K562 (cell line): ENCODE results near the gene RNF151. TPM values are rescaled to one million over a fixed set of nuclear protein-coding genes. Genes with fewer than 3 reads are reported as not detected.

Experiments used
- ATF3 ChIP-seq, 2 experiments: fragments of 450-650 bp in 1 of 2; sonication (generic) in 1 of 2; formaldehyde crosslinking in 1 of 2; IDR thresholded peaks in 1 of 2; conservative IDR thresholded peaks in 1 of 2; 2 replicates each; pipeline versions ENCODE4 v1.6.1 to v1.8.1; 2016 to 2023; ENCODE audit warnings: mild to moderate bottlenecking in 2 of 2, moderate library complexity in 2 of 2, inconsistent platforms in 1 of 2, missing genetic modification reagents in 1 of 2
- BRCA1 ChIP-seq, 2 experiments: fragments of 450-650 bp in 1 of 2; sonication (generic) in 1 of 2; formaldehyde crosslinking in 1 of 2; IDR thresholded peaks; 2 replicates each; pipeline versions ENCODE4 v1.5.0 to v1.6.1; 2017 to 2020; ENCODE audit warnings: mild to moderate bottlenecking in 1 of 2, missing genetic modification reagents in 1 of 2
- CREB1 ChIP-seq, 2 experiments: sonication (generic) in 1 of 2; formaldehyde crosslinking in 1 of 2; IDR thresholded peaks; 2 replicates each; pipeline versions ENCODE4 v1.6.1 to v1.8.0; 2012 to 2022; ENCODE audit warnings: inconsistent platforms in 1 of 2, mild to moderate bottlenecking in 1 of 2, missing genetic modification reagents in 1 of 2, moderate library complexity in 1 of 2
- CREM ChIP-seq: IDR thresholded peaks from 2 replicates; pipeline ENCODE4 v1.6.1; 2014; ENCODE audit warnings: antibody characterized with exemption, low read depth
- ESRRA ChIP-seq: fragments of 450-650 bp; IDR thresholded peaks from 2 replicates; pipeline ENCODE4 v1.6.1; 2014; ENCODE audit warnings: low read depth, mild to moderate bottlenecking, moderate library complexity, borderline replicate concordance
- FOSL1 ChIP-seq: fragments of 200-800 bp; sonication (Bioruptor generic); conservative IDR thresholded peaks from 2 replicates; pipeline ENCODE4 v1.6.1; 2016; ENCODE audit warnings: missing genetic modification characterization, missing compliant biosample characterization
- JUND ChIP-seq, 2 experiments: IDR thresholded peaks; 2 replicates in 1 of 2; 3 replicates in 1 of 2; pipeline ENCODE4 v1.6.1; 2011; ENCODE audit warnings: borderline replicate concordance in 2 of 2, low read depth in 2 of 2, low read length in 2 of 2, improper control_type of control experiment in 1 of 2, missing biosample characterization in 1 of 2, missing genetic modification characterization in 1 of 2, missing genetic modification reagents in 1 of 2
- KDM1A ChIP-seq, 2 experiments: fragments of 450-650 bp; IDR thresholded peaks; 2 replicates each; pipeline ENCODE4 v1.6.1; 2016; ENCODE audit warnings: mild to moderate bottlenecking in 2 of 2
- MCM5 ChIP-seq: fragments of 450-650 bp; IDR thresholded peaks from 2 replicates; pipeline ENCODE4 v1.6.1; 2016; ENCODE audit warnings: low read depth
- NR2C2 ChIP-seq, 2 experiments: fragments of 200-800 bp in 1 of 2; sonication (Bioruptor generic) in 1 of 2; sonication (generic) in 1 of 2; formaldehyde crosslinking in 1 of 2; IDR thresholded peaks; 2 replicates each; pipeline versions ENCODE4 v1.6.1 to v1.8.0; 2016 to 2022; ENCODE audit warnings: mild to moderate bottlenecking in 1 of 2, missing compliant biosample characterization in 1 of 2, missing genetic modification characterization in 1 of 2, missing genetic modification reagents in 1 of 2
- NR2F6 ChIP-seq: fragments of 450-650 bp; formaldehyde crosslinking; IDR thresholded peaks from 2 replicates; pipeline ENCODE4 v1.4.0; 2020; ENCODE audit warnings: mild to moderate bottlenecking
- PRPF4 ChIP-seq: fragments of 200-400 bp; formaldehyde crosslinking; IDR thresholded peaks from one replicate; pipeline ENCODE4 v1.6.1; 2017; ENCODE audit warnings: low read length, low read depth, mild to moderate bottlenecking; ENCODE audit not compliant: insufficient read depth, poor library complexity, severe bottlenecking
- SMARCC2 ChIP-seq: fragments of 450-650 bp; IDR thresholded peaks from 2 replicates; pipeline ENCODE4 v1.6.1; 2017; ENCODE audit warnings: antibody characterized with exemption, moderate library complexity, mild to moderate bottlenecking, low read depth
- TRIM28 ChIP-seq: fragments of 450-650 bp; IDR thresholded peaks from 2 replicates; pipeline ENCODE4 v1.6.1; 2017
- ZEB2 ChIP-seq: fragments of 450-650 bp; IDR thresholded peaks from 2 replicates; pipeline ENCODE4 v1.6.1; 2016
- ZNF140 ChIP-seq: fragments of 250-450 bp; sonication (Bioruptor Pico); IDR thresholded peaks from 2 replicates; pipeline ENCODE4 v1.8.0; 2021; ENCODE audit warnings: moderate library complexity, mild to moderate bottlenecking, inconsistent platforms
- ZZZ3 ChIP-seq: fragments of 450-650 bp; IDR thresholded peaks from 2 replicates; pipeline ENCODE4 v1.6.1; 2016; ENCODE audit warnings: antibody characterized with exemption, mild to moderate bottlenecking, moderate library complexity
- polyA plus RNA-seq, 8 experiments: library from polyadenylated mRNA; depleted of rRNA in 4 of 8; stranded (reverse) in 5 of 8; unstranded in 3 of 8; fragments of >200 nt; fragmentation: Nextera tagmentation in 2 of 8; fragmentation: Illumina TruSeq in 1 of 8; extraction: Ambion mirVana in 2 of 8; extraction: Trizol in 1 of 8; gene quantifications; 2 replicates each; pipeline versions ENCODE4 v1.2.1 to v1.2.3, GENCODE V29; 2011 to 2014; ENCODE audit warnings: inconsistent platforms in 1 of 8, missing spikeins in 1 of 8
- total RNA-seq, 7 experiments: library from RNA; depleted of rRNA in 6 of 7; stranded (reverse); fragments of >200 nt in 6 of 7; fragmentation: Illumina TruSeq in 2 of 7; extraction: Trizol in 2 of 7; gene quantifications; 2 replicates each; pipeline versions ENCODE4 v1.2.1 to v1.2.3, GENCODE V29; 2011 to 2021; ENCODE audit warnings: low replicate concordance in 1 of 7
- TF ChIP-seq, protein P1 (sequence below): sonication (generic); formaldehyde crosslinking; IDR thresholded peaks from 2 replicates; pipeline ENCODE4 v1.8.0; 2022; ENCODE audit warnings: mild to moderate bottlenecking, missing genetic modification reagents
- TF ChIP-seq, protein P2 (sequence below): fragments of 450-650 bp; formaldehyde crosslinking; IDR thresholded peaks from 2 replicates; pipeline ENCODE4 v1.4.0; 2022; ENCODE audit warnings: mild to moderate bottlenecking, moderate library complexity
- TF ChIP-seq, protein P3 (sequence below): sonication (generic); formaldehyde crosslinking; IDR thresholded peaks from 2 replicates; pipeline ENCODE4 v1.4.0; 2020; ENCODE audit warnings: mild to moderate bottlenecking, missing genetic modification reagents

The RNF151 gene
- total and polyA plus RNA-seq, 9 of the 15 experiments (the other 6 are each of a cell fraction or from before 2014, with no cell fraction given) = not detected

DNA sequence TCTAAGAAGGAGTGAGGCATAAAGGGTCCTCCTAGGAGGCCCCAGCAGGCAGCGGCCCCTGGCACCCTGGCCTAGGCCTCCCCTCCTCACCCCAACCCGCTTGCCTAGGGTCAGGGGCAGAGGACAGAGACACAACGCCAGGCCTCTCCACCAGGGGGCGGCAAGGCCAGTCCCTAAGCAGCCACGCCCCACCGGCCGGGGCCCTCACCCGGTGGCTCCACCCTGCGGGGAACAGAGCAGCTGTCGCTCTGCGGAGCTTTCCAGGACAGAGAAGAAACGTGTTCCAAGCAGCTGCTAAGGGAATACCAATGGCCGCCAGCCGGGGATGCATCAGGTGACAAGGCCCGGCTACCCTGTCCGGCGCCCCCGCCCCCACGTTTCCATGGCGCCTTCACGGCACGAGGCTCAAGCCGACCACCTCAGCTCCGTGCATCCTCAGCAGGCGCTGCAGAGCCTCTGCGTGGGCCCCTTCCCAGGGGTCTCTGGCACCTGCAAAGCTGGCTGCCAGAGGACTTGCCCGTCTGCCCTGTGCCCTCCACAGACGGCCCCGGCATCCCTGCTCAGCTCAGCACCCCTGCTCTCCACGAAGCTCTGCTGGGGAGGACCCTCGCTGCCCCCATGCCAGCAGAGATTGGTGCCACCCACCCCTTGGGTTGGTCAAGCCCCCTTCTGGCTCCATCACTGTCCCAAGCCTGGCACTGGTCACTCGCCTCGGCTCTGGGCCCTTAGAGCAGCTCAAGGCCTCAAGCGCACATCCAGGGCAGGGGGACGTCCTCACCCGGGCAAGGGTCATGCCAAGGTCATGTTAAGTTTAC, 37.4 kb downstream of the RNF151 start (continued):
- TF ChIP-seq, protein P1, sequence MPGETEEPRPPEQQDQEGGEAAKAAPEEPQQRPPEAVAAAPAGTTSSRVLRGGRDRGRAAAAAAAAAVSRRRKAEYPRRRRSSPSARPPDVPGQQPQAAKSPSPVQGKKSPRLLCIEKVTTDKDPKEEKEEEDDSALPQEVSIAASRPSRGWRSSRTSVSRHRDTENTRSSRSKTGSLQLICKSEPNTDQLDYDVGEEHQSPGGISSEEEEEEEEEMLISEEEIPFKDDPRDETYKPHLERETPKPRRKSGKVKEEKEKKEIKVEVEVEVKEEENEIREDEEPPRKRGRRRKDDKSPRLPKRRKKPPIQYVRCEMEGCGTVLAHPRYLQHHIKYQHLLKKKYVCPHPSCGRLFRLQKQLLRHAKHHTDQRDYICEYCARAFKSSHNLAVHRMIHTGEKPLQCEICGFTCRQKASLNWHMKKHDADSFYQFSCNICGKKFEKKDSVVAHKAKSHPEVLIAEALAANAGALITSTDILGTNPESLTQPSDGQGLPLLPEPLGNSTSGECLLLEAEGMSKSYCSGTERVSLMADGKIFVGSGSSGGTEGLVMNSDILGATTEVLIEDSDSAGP = 0 out of 2 replicates have a peak, but pooled peaks have one; percentile 31
- TF ChIP-seq FOSL1 (tag) = no peak
- no peak for TF ChIP-seq MCM5
- TF ChIP-seq KDM1A (IDR thresholded peaks at IDR 0.05) = no peak
- TF ChIP-seq CREB1 (IDR thresholded peaks at IDR 0.05) = peak; percentile 33; the same call in 1 of the 2 replicates
- no peak; the same call in none of the 2 replicates for TF ChIP-seq CREB1 (CRISPR knock-in tag; IDR thresholded peaks at IDR 0.05)
- TF ChIP-seq TRIM28 = peak; percentile 65; the same call in 1 of the 2 replicates
- TF ChIP-seq SMARCC2 = no peak
- TF ChIP-seq BRCA1 (IDR thresholded peaks at IDR 0.05) = no peak
- TF ChIP-seq BRCA1 (CRISPR knock-in tag; IDR thresholded peaks at IDR 0.05) = no peak
- no peak for TF ChIP-seq ZNF140 (CRISPR knock-in tag)
- TF ChIP-seq CREM = peak; percentile 70
- TF ChIP-seq ZEB2 = no peak
- peak; percentile 76; the same call in 1 of the 2 replicates for TF ChIP-seq ESRRA
- 0 out of 2 replicates have a peak, but pooled peaks have one; percentile 16 for TF ChIP-seq NR2C2 (CRISPR knock-in tag; IDR thresholded peaks at IDR 0.05)
- TF ChIP-seq NR2C2 (tag; IDR thresholded peaks at IDR 0.05) = no peak
- TF ChIP-seq, protein P2, sequence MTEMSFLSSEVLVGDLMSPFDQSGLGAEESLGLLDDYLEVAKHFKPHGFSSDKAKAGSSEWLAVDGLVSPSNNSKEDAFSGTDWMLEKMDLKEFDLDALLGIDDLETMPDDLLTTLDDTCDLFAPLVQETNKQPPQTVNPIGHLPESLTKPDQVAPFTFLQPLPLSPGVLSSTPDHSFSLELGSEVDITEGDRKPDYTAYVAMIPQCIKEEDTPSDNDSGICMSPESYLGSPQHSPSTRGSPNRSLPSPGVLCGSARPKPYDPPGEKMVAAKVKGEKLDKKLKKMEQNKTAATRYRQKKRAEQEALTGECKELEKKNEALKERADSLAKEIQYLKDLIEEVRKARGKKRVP (CRISPR knock-in tag) = no peak
- no peak for TF ChIP-seq PRPF4
- no peak for TF ChIP-seq ZZZ3
- no peak for TF ChIP-seq ATF3 (IDR thresholded peaks at IDR 0.05)
- TF ChIP-seq ATF3 (CRISPR knock-in tag; conservative IDR thresholded peaks at IDR 0.05) = no peak
- peak; percentile 49; the same call in 1 of the 2 replicates for TF ChIP-seq JUND (IDR thresholded peaks at IDR 0.05; ENCODE audit: borderline replicate concordance, low read depth, low read length)
- no peak; the same call in 2 of the 3 replicates for TF ChIP-seq JUND (tag; IDR thresholded peaks at IDR 0.05; ENCODE audit: borderline replicate concordance, low read depth, low read length)
- TF ChIP-seq NR2F6 (CRISPR knock-in tag) = no peak
- TF ChIP-seq, protein P3, sequence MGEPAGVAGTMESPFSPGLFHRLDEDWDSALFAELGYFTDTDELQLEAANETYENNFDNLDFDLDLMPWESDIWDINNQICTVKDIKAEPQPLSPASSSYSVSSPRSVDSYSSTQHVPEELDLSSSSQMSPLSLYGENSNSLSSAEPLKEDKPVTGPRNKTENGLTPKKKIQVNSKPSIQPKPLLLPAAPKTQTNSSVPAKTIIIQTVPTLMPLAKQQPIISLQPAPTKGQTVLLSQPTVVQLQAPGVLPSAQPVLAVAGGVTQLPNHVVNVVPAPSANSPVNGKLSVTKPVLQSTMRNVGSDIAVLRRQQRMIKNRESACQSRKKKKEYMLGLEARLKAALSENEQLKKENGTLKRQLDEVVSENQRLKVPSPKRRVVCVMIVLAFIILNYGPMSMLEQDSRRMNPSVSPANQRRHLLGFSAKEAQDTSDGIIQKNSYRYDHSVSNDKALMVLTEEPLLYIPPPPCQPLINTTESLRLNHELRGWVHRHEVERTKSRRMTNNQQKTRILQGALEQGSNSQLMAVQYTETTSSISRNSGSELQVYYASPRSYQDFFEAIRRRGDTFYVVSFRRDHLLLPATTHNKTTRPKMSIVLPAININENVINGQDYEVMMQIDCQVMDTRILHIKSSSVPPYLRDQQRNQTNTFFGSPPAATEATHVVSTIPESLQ = no peak
